NCI-H345 (cell line): ENCODE measurements around the gene OR10K2.
"Not testable (repeated sequence)": the region's sequence is repeated elsewhere in the genome, so short reads cannot be mapped to it uniquely, and the experiment has no call there.

Source experiments
- DNase-seq: peaks from one replicate; lab custom pipeline; 2025; lab: John Stamatoyannopoulos, UW

OR10K2 gene, protein sequence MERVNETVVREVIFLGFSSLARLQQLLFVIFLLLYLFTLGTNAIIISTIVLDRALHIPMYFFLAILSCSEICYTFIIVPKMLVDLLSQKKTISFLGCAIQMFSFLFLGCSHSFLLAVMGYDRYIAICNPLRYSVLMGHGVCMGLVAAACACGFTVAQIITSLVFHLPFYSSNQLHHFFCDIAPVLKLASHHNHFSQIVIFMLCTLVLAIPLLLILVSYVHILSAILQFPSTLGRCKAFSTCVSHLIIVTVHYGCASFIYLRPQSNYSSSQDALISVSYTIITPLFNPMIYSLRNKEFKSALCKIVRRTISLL

GRCh38 chr1:158426137-158426536 is at the start of gene OR10K2:
Gene OR10K2 (minus strand): TSS chr1:158426237. CDS start chr1:158420866, 5,371 bp downstream.
- no peak for DNase-seq

- no peak for DNase-seq
Measured at GRCh38 chr1:158471920-158472319, 45.9 kb upstream of the OR10K2 start, which contains the start of gene OR10R2. Gene OR10R2 (plus strand): TSS chr1:158472220. CDS start chr1:158472326, 106 bp downstream.

DNA sequence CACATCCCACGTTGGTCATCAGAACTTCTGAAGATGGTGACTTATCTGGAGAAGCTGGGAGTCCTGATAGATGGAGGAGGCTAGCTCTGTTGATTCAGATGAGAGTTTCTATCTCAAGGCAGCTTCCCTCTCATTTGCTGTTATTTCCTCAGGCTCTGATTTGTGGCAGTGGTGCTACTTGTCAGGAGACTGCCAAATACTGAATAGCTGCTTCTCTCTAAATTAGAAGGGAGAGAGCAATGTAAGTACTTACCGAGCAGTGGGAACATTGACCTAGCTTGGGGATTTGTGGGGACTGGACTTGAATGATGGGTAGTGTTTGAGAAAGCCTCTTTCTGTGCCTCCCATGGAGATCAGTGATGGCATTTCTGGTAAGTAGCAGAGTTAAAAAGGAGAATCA is 35.5 kb upstream of the OR10K2 start, which contains the start of gene OR10K1:
OR10K1 (plus strand) TSS at position 301 of the 400 bp plus-strand sequence. CDS start 3,728 bp downstream, outside the sequence.
- DNase-seq, result no peak

DNA sequence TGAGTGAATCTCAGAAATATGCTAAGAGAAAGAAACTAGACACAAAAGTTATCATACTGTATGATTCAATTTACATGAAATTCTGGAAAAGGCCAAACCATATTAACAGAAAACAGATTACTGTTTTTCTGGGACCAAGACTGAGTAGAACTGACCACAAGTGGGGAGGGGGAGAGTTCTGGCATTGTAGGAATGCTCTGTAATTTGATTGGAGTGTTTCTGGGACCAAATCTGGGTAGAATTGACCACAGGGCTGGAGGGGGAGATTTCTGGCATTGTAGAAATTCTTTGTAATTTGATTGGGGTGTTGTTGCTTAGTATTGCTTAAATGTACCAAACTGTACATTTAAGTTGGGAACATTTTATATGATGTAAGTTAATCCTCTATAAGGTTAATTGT is 32.2 kb upstream of the OR10K2 start:
- DNase-seq, result no peak

DNA sequence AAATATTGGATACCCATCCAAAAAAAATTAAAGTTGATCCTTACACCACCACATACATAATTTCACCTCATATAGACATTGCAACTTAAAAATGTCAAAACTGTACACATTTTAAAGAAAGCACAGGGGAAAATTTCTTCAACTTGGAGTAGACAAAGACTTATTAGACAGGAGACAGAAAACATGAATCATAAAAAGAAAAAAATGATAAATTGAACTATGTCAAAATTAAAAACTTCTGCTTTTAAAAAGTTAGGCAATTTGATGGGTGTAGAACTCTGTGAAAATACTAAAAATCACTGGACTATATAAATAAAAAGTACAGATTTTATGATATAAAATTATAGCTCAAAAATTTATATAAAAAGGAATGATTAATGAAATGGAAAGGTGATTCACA is 31.2 kb upstream of the OR10K2 start:
- DNase-seq, result no peak

GRCh38 chr1:158454537-158454936 is 28.5 kb upstream of the OR10K2 start:
- DNase-seq, result no peak

DNA sequence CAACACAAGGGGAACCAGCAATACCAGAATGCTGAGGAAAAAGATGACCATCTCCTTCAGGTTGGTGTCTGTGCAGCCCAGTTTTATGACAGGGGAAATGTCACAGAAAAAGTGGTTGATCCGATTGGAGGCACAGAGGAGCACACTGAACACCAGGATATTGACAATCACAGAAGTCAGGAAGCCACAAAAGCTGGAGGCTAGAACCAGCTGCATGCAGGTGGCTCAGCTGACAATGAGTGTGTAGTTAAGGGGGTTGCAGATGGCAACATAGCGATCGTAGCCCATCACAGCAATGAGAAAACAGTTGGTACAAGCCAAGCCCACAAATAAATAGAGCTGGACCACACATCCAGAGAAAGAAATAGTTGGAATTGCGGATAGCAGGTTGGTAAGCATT is 19.3 kb upstream of the OR10K2 start:
- no peak for DNase-seq

GRCh38 chr1:158434741-158435140 is 8.7 kb upstream of the OR10K2 start:
- DNase-seq, result no peak

- not testable (repeated sequence) for DNase-seq
Measured at GRCh38 chr1:158430163-158430562, 4.1 kb upstream of the OR10K2 start.

GRCh38 chr1:158425027-158425426 is 1.0 kb downstream of the OR10K2 start:
- no peak for DNase-seq

GRCh38 chr1:158422212-158422611 is 3.8 kb downstream of the OR10K2 start:
- DNase-seq, result no peak

GRCh38 chr1:158417586-158417985 is 8.5 kb downstream of the OR10K2 start:
- DNase-seq, result no peak

DNA sequence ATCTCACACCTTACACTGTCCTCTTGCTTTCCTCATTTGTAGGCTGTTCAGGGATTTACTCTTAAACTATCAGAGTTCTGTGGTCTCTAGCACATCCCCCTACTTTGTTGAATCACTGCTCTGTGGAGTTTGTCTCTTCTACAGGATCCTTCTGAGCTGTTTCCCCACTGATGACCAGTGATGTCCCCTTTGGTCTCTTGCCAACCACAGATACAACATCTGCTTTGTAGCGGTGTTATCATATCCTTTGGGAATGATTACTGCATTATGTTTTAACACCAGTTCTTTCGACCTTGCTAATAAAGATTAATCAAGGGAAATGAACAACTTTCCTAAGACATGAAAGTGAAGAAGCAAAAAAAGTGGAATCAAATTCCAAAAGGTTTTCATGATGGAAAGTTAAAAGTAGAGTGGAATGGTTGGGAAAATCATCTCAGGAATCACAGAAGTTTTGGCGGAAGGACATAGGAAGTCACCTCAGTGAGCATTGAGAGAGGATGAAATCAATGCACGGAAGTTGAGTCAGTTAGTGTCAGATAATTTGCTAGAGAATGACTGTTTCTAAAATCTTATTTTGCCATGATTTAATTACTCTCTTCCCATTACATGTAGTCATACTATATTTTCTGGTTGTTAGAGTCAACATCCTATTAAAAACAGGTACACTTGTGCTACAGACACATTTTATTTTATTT is 11.2 kb downstream of the OR10K2 start:
- DNase-seq, result no peak

- DNase-seq, result no peak
Measured at GRCh38 chr1:158407092-158407491, 18.9 kb downstream of the OR10K2 start.

GRCh38 chr1:158400871-158401270 is 25.2 kb downstream of the OR10K2 start:
- DNase-seq, result no peak

DNA sequence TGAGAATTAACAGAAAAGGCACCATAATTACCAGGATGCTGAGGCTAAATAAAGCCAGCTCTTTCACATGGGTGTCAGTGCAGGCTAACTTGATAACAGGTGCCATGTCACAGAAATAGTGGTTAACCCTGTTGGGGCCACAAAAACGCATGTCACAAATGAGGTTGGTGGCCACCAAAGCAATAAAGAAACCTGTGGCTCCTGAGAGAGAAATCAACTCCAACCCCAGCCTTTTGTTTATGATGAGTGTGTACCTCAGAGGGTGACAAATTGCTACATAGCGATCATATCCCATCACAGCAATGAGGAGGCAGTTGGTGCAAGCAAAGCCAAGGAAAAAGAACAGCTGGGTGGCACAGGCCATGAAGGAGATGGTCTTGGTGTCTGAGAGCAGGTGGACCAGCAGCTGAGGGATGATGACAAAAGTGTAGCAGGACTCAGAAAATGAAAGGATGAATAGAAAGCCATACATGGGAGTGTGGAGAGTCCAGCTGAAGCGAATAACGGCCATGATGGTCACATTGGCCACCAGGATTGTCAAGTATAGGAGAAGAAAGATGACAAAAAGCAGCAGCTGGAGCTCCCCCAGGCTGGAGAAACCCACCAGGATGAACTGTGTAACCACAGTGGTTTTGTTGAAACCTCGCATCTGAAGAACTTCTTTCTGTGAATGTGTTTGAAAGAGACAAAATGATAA is 27.1 kb downstream of the OR10K2 start, which contains the start of gene OR10T2:
OR10T2 (minus strand) TSS at position 649 of the 697 bp plus-strand sequence; CDS start at position 649, 0 bp downstream.
- no peak for DNase-seq

GRCh38 chr1:158396646-158397045 is 29.4 kb downstream of the OR10K2 start:
- DNase-seq, result no peak

DNA sequence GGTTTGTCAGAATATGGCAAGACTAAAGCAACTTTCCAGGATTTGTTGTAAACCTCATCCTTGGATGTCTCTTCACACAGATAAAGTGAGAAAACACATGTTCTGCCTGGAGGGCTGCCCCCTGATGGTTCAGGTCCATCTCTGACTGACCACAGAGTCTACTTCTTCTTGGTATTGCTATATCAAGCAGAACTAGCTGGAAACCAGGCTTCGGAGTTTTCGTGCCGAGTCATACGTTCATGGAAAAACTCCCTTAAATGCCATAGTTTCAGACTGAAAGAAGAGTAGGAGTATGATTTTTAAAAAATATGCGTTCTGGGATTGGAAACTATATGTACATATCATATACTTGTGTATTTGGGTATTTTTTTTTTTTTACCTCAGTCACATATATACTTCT is 32.6 kb downstream of the OR10K2 start:
- no peak for DNase-seq

- DNase-seq, result no peak
Measured at GRCh38 chr1:158391099-158391498, 34.9 kb downstream of the OR10K2 start.

DNA sequence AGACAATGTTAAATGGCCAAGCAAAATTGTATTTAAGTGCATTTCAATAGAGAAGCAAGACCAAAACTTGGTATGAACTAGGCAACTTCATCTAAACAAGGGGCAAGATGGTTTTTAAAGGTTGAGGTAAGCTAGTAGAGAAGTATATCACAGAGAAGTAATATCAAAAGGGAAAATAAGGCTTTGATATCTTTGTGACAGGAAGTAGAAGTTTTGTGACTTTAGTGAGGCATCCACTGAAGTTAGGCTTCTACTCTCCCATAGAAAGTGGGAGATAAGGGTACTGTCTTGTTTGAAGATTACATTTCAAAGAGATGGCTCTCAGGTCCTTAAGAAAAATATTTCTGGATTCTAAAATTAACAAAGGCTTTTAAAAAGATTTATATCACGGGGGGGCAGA is 35.7 kb downstream of the OR10K2 start:
- no peak for DNase-seq

DNA sequence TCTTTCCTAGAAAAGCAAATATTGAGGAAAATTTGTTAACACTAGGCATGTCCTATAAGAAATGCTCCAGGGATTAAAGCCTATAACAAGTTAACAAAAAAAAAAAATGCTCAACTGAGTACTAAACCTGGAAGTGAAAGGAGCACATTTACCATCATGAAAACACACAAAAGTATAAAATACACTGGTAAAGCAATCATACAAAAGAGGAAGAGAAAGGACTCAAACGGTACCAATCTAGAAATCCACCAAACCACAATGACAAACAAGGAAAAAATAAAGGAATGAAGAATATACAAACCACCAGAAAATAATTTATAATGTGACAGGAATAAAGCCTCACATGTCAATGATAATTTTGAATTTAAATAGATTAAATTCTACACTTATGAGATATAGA is 51.2 kb downstream of the OR10K2 start:
- no peak for DNase-seq

DNA sequence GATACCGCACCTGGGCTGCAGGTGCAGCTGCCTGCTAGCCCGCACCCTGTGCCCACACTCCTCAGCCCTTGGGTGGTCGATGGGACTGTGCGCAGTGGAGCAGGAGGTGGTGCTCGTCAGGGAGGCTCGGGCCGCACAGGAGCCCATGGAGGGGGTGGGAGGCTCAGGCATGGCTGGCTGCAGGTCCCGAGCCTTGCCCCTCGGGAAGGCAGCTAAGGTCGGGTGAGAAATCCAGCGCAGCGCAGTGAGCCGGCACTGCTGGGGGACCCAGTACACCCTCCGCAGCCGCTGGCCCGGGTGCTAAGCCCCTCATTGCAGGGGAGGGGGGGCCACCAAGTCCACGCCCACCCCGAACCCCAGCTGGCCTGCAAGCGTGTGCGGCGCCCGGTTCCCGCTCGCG is 51.9 kb downstream of the OR10K2 start:
- not testable (repeated sequence) for DNase-seq
